SIG-M5 (cell line): Measurements from ENCODE around the gene ADAP1.
A peak's percentile ranks its signal among the peaks of the same experiment; 100 is the strongest.
"Not testable (repeated sequence)": the region's sequence is repeated elsewhere in the genome, so short reads cannot be mapped to it uniquely, and the experiment has no call there.

Experiments used
- DNase-seq: peaks from one replicate; lab custom pipeline; 2025; lab: John Stamatoyannopoulos, UW

ADAP1 gene

DNA sequence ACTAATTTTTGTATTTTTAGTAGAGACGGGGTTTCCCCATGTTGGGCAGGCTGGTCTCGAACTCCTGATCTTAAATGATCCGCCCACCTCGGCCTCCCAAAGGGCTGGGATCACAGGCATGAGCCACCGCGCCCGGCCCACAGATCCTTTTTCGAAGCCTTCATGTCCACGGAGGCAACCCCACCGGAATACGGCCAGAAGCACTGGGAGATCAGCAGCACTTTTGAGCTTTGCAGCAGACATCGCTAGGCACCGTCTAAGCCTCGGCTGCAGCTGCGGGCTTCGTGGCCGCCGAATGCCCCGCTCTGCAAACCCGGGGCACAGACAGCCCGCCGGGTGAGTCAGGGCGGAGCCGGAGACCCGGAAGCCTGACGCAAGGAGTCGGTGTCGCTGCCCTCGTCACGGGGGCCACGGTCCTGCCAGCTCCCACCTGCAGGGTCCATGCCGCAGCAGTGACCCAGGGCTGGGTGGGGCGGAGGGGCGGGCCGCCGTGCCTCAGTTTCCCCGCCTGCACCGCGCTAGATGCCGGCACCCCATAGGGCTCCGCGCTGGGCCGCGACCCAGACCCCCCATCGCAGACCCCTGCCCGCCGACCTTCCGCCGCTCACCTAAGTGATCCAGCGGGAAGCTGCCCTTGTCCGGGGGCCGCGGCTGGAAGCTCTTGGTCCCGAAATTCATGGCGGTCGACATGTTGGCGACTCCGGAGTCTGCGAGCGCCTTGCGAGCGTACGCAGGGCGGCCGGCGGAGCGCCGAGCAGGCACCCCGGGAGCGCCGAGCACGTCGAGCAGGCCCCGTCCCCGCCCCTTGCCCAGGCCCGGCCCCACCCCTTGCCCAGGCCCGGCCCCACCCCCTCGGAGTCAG, 20.6 kb upstream of the ADAP1 start, which contains the start of gene COX19:
Gene COX19, minus strand, starts transcription at position 730 of the 862 bp plus-strand sequence. Its CDS starts 40 bp downstream, at position 690.
- peak; percentile 4 for DNase-seq

DNA sequence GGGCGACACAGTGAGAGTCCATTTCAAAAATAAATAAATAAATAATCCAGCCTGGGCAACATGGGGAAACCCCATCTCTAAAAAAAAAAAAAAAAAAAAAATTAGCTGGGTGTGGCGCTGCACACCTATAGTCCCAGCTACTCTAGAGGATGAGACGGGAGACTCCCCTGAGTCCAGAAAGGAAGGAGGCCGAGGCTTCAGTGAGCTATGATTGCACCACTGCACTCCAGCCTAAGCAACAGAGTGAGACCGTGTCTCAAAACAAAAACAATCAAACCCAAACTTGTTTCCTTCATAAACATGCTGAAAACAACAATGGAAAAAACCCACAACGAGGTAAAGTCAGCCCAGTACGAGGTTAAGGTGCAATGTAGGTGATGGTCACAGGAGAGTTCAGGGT, 19.7 kb upstream of the ADAP1 start:
- DNase-seq = no peak

DNA sequence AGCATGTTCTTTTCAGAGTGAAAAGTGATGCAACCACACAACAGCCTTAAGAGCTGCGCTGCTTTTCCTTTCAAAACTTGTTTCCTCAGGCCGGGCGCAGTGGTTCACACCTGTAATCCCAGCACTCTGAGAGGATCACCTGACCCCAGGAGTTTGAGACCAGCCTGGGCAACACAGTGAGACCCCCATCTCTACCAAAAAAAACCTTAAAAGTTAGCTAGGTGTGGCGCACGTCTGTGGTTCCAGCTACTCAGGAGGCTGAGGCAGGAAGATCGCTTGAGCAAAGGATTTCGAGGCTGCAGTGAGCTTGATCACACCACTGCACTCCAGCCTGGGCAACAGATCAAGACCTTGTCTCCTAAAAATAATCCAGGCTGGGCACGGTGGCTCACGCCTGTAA, 18.8 kb upstream of the ADAP1 start:
- no peak for DNase-seq

DNA sequence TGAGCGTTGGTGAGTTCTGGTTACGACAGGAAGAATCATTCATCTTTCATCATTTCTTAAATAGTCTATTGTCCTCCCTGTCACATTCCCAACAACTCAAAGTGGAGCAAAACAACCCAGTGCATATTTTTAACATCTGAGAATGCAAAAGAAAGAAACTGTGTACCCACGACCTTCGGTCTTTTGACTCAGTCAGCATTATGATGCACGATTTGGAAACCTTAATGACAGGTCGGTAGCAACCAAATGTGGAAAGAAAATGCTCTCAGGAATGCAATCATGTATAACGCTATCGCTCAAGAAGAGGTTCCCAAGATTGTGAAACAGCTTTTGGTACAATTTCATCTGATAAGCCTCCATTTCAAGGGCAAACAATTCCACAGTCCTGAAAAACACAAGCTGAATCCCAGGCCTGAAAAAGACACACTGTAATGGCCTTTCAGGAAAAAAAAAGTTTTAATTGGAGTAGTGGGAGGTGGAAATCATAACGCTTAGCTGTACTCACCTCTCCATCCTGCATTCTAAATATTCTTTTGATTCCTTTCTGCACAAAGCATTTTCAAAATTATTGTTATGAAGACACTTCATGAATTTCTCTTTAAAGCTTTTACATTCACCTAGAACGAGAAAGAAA, 18.3 kb upstream of the ADAP1 start:
- no peak for DNase-seq

DNA sequence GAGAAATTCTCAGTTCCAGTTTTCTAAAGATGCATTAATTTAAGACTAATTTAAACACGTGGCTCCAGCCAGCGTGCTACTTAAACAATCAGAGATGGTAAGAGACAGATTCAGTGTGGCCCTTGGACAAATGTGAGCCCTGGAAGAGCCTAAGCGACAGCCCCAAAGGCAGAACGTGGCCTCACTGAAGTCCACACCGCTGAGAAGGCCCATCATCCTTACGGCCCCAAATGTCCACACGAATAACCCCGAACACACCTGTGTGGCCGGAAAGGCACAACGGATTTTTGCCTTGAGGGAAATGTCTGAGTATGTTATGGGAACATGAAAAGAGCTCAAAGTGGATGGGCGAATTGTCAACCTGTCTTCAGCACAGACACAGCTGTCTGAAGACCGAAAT, 17.6 kb upstream of the ADAP1 start:
- no peak for DNase-seq

DNA sequence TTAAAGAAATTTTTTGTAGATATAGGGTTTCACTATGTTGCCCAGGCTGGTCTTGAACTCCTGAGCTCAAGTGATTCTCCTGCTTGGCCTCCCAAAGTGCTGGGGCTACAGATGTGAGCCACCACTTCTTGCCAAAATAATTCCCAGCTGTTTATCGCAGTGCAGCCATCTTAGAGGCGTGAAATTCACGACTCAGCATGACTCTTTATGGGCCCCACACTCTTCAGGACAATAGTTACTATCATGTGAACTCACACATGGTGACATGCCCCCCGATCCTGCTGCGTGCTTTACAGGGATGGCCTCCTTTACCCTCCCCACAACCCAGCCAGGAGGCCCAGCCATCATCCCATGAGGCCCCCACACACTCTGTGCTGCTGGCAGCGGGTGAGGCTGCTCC, 16.3 kb upstream of the ADAP1 start:
- DNase-seq = no peak

DNA sequence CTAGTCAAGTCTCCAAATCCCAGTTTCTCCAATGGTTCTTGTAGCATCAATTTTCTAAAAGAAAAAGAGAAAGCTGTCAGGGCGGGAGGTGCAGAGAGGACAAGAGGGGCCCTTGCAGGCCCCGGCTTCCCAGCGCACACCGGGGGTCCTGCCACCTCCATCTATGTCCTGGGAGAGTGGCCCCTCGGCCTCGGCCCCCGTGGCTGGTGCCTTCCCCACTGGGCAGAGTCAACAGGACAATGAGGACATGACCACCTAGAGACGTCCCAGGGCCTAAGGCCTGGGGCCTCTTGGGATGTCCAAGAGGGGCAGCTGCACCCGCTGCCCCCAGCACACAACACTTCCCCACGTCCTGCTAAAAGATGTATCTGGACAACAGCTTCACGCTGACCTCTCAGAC, 14.9 kb upstream of the ADAP1 start:
- no peak for DNase-seq

DNA sequence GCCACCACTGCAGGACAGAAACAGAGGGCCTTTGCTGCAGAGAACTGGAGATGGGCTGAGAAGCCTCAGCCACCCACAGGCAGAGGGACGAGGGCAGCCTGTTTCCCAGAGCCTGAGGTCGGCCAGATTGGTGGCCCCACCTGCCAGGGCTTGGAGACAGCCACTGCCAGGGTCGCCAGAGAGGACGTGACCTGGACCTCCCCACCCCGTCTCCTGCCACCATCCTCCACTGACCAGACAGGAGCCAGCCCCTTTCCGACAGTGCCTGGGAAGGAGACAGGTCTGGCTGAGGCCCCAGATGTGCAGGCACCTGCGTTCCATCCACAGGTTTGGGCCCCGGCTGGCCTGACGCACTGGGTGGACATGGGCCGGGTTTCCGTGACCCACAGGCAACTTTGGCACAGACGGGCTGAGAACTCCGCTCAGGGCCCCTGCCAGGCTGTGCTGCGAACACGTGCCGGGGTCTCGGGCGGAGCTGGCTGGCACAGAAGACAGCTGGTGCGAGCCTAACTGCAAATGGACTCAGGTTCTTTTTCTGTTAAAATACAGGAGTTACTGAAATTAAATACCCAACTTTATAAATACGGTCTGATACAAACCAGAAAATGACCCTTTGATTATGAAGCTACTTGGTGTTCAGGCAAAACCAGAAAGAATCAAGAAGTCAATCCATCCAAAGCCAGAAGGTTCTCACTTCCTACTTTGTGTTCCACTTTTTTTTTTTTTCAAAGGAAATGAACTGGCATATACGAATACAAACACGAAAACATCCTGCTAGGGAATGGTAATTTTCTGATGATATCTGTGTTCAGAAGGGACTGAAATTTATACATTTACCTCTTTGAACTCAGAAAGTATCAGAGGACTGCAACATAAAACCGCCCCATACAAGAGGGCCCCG, 14.0 kb upstream of the ADAP1 start:
- DNase-seq = no peak

DNA sequence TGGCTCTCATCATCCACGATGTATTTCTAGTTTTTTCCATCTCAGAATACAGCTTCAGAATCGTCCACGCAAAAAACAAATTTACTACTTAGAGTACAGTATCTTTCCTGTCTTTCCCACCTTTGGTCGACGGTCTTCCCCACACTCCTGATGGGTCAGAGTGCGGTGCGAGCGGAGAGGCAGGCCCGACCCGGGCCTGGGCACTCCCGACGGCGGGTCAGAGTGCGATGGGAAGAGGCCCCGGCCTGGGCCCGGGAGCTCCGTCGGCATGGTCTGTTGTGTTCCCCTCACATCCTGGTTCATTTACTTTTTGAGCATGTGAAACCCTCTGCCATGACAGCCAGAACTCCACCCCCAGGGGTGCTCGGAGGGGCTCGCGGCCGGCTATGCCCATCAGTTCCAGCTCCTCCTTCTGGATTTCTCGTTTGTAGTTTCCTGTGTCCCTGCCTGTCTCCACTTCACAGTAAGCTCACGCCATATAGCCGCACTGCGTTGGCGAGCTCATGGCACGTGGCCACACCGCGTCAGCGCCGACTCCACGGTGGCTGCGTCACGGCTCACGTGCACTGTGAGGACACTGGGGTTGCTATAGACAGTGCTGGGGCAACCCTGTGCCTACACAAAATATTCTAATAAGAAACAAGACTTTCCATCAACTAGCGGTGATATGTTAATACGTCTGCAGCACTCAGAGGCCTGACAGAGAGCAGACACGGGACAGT, 13.0 kb upstream of the ADAP1 start:
- no peak for DNase-seq

DNA sequence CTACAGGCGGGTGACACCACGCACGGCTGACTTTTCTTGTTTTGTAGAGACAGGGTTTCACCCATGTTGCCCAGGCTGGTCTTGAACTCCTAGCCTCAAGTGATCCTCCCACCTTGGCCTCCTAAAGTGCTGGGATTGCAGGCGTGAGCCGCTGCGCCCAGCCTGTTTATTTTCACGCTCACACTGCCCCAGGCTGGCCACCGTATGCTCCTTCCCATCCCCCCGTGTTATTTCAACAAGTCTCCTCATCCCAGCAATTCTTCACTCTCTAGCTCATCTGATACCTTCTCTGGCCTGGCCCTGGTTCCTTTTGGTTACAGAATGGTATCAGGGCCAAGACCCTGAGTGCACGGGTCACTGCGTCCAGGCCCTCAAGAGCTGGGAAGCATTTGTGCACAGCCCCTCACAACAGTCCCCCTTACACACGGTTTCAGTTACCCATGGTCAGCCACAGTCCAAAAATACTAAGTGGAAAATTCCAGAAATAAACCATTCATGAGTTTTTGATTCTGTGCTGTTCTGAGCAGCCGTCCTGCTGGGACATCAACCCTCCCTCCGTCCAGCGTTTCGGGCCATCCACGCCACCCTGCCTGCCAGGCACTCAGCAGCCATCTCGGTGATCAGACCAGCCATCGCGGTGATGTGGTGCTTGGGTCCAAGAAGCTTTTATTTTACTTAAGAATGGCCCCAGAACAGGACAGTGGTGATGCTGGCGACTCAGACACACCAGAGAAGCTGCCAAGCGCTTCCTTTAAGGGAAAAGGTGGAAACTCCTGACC, 12.0 kb upstream of the ADAP1 start:
- DNase-seq = no peak

DNA sequence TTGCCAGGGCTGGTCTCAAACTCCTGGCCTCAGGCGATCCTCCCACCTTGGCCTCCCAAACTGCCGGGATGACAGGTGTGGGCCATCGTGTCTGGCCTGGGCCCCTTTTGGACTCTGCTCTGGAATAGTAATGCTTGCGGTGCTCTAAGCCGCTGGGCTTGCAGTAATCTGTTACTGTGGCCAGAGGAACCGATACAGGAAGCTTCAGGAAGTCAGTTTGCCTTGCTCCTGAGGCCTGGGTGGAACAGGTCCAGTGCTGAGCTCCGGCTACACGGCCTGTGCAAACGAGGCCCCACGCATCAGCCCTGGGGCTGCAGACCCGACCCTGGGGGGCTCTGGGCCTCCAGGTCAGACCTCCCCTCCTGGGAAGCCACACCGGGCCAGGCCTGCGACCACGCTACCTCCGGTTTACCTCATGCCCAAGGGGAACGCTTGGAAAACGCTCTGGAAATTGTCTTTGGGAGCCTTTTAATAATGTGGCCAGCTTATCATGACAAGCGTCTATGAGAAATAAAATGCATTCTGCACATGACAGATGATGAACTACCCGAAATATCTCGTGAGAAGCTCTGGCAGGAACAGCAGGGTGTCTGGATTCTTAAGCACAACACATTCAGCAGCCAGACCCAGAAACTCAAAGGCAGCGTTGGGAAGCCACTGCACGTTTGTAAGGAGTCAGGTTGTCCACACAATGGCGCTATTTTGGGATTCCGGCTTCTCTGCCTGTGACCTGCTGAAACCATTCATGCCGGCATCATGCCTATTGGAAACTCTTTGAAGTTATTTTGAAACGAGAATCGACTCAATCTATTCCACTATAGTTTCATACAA, 10.1 kb upstream of the ADAP1 start:
- DNase-seq = peak; percentile 27

DNA sequence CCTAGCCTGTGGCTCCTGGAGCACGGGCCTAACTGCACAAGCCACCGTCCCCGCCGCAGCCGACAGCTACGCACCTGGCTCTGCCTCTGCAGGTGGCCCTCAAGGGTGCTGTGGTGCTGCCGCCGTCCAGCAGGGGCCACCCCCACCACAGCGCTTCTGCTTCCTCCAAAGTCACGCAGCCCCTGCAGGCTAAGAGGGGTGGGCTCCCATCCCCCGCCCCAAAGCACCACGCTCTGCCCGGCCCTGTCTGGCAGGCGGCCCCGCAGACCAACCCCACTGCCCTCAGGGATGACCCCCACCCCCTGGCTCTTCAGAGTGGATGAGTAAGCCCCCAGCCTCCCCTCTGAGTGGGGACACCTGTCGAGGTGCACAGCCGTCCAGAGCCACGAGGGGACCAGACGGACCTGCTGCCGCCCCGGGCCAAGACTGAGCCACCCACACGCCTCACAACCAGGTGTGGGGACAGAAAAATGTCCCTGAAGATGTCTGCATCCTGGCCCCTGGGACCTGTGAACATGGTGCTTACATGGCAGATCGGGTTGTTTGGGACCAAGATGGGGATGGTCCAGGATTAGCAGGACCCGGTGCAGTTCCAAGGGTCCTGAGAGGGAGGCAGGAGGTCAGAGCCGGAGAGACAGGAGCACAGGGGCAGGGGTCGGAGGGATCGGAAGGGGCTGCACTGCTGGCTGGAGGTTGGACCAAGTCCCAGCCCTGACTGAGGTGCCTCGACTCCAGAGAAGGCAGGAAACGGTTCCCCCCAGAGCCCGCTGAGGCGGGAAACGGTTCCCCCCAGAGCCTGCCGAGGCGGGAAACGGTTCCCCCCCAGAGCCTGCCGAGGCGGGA, 9.0 kb upstream of the ADAP1 start:
- DNase-seq = no peak

DNA sequence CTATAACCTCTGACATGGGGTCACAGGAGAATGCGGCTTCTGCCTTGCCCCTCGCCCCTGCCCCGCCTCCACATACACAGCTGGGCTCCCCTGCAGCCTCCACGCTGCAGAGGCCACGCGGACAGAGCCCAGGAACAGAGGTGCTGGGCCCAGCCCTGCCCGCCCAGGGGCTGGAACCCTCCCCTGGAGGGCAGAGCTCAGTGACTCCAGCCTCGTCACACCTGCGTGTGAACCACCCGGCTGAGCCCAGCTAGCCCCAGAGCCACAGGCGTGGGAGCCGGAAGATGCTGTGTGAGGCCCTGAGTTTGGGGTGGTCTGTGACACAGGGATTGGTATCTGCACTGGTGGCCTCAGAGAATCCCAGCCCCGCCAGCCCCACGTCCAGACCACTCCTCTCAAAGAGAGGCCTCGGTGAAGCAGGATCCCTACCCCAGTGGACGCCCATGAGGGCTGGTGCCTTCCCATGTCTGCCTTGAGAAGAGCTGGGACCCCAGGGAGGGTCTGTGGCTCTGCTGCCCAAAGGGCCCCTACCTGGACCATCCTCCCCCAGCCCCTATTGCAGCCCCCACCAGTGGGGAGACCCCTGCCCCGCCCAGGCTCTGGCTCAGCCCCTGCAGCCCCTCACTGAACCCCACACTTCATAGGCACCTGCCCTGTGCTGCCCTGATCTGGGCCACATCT, 8.1 kb upstream of the ADAP1 start:
- DNase-seq = no peak

DNA sequence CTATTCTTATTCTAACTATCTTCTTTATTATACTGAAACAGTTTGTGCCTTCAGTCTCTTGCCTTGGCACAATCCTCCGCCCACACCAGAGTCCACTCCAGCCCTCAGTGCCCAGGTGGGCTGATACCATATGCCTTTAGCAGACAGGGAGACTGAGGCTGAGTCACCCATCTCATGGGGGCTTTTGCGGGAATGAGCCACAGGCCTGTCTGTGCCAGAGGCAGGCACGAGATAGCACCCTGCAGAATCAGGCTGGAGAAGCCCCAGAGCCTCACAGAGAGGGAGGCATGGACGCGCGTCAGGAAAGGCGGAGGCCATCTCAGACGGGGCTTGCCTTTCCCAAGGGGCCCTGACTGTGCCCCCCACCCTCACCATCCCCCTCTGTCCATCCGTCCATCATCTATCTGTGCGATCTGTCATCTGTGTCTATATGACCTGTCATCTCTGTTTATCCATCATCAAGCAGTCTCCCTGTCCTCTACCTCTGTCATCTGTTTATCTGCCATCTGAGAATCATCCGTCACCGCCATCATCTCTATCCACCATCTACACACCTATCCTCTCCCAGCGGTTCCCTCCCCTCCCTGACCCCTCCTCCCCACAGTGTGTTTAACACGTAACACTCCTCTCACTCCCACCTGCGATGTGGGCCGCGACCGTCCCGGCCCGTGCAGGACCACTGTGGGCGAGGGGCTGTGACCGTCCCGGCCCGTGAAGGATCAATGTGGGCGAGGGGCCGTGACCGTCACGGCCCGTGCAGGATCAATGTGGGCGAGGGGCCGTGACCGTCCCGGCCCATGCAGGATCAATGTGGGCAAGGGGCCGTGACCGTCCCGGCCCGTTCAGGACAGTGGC, 7.3 kb upstream of the ADAP1 start:
- DNase-seq = no peak

DNA sequence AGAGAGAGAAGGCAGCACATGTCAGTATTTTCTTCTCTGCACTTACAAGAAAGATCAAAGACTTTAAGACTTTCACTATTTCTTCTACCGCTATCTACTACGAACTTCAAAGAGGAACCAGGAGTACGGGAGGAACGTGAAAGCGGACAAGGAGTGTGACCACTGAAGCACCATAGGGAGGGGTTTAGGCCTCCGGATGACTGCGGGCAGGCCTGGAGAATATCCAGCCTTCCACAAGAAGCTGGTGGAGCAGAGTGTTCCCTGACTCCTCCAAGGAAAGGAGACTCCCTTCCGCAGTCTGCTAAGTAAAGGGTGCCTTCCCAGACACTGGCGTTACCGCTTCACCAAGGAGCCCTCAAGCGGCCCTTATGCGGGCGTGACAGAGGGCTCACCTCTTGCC, 6.5 kb upstream of the ADAP1 start:
- not testable (repeated sequence) for DNase-seq

DNA sequence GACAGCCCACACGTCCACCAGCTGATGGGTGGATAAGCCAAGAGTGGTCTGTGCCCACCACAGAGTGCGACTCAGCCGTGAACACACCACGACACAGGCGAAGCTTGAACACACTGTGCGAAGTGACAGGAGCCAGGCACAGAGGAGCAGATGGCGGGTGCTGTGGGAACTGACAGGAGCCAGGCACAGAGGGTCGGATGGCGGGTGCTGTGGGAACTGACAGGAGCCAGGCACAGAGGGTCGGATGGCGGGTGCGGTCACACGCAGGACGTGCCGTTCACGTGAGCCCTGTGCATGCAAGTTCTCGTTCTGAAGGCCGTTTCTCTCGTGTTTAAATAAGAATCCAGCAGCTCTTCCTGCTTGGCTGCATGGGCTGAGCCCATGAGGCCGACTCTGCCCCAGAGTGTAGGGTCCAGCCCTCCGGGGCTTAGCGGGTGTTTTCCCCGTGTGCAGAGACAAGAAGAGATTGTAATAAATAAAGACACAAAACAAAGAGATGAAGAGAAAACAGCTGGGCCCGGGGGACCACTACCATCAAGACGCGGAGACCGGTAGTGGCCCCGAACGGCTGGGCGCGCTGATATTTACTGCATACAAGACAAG, 5.9 kb upstream of the ADAP1 start:
- no peak for DNase-seq

DNA sequence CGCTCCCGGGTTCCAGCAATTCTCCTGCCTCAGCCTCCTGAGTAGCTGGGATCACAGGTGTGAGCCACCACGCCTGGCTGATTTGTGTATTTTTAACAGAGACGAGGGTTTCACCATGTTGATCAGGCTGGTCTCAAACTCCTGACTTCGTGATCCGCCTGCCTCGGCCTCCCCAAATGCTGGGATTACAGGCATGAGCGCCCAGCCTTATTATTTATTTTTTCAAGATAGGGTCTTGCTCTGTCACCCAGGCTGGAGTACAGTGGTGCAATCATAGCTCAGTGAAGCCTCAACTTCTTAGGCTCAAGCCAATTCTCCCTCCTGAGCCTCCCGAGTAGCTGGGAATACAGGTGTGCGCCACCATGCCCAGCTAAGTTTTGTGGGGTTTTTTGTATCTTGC, 5.3 kb upstream of the ADAP1 start:
- not testable (repeated sequence) for DNase-seq
